AG08396 (cell line): ENCODE results near the gene MGAT5B.
A peak's percentile ranks its signal among the peaks of the same experiment; 100 is the strongest.
"Not testable (repeated sequence)": the region's sequence is repeated elsewhere in the genome, so short reads cannot be mapped to it uniquely, and the experiment has no call there.

Experiments used
- DNase-seq: peaks from one replicate; pipeline ENCODE4 v3.0.0; 2012; ENCODE audit warnings: low spot score, mixed read lengths

The MGAT5B gene

GRCh38 chr17:76848670-76849069 lies 19.5 kb upstream of the MGAT5B start:
- no peak for DNase-seq

- DNase-seq: not testable (repeated sequence)
Observed at GRCh38 chr17:76849160-76849559, 19.0 kb upstream of the MGAT5B start.

GRCh38 chr17:76852843-76853242 lies 15.4 kb upstream of the MGAT5B start:
- DNase-seq: no peak

GRCh38 chr17:76855105-76855504 lies 13.1 kb upstream of the MGAT5B start:
- no peak for DNase-seq

GRCh38 chr17:76862079-76862478 lies 6.1 kb upstream of the MGAT5B start:
- DNase-seq: no peak

GRCh38 chr17:76862494-76862893 lies 5.7 kb upstream of the MGAT5B start:
- no peak for DNase-seq

GRCh38 chr17:76864024-76864423 lies 4.2 kb upstream of the MGAT5B start:
- DNase-seq: no peak

- DNase-seq: no peak
Observed at GRCh38 chr17:76865174-76865573, 3.0 kb upstream of the MGAT5B start.

- no peak for DNase-seq
Observed at GRCh38 chr17:76866203-76866602, 2.0 kb upstream of the MGAT5B start.

GRCh38 chr17:76866774-76867577 lies 1.2 kb upstream of the MGAT5B start:
- DNase-seq: peak; percentile 65

GRCh38 chr17:76867578-76868175 lies 527 bp upstream of the MGAT5B start:
- DNase-seq: no peak

- DNase-seq: peak; percentile 50
Observed at GRCh38 chr17:76868669-76869495, 678 bp downstream of the MGAT5B start.

GRCh38 chr17:76869496-76870376 lies 1.5 kb downstream of the MGAT5B start:
- no peak for DNase-seq

GRCh38 chr17:76870377-76870714 lies 2.1 kb downstream of the MGAT5B start:
- DNase-seq: peak; percentile 64

GRCh38 chr17:76871668-76872067 lies 3.5 kb downstream of the MGAT5B start:
- no peak for DNase-seq

- peak; percentile 94 for DNase-seq
Observed at GRCh38 chr17:76872221-76872873, 4.1 kb downstream of the MGAT5B start.

- DNase-seq: no peak
Observed at GRCh38 chr17:76872874-76873221, 4.6 kb downstream of the MGAT5B start.

- DNase-seq: no peak
Observed at GRCh38 chr17:76873856-76874255, 5.7 kb downstream of the MGAT5B start.

GRCh38 chr17:76877437-76877836 lies 9.2 kb downstream of the MGAT5B start:
- DNase-seq: no peak

- DNase-seq: no peak
Observed at GRCh38 chr17:76878568-76878967, 10.4 kb downstream of the MGAT5B start.

- no peak for DNase-seq
Observed at GRCh38 chr17:76879254-76879653, 11.1 kb downstream of the MGAT5B start.

GRCh38 chr17:76879691-76880090 lies 11.5 kb downstream of the MGAT5B start:
- DNase-seq: no peak
